Activated naive CD8-positive, alpha-beta T cell (primary cell): ENCODE data around the gene AZIN2.
"Not testable (repeated sequence)": the region's sequence is repeated elsewhere in the genome, so short reads cannot be mapped to it uniquely, and the experiment has no call there.

Experiments used
- H3K27ac Mint-ChIP-seq: one replicate; pipeline ENCODE4 v1.8.0; 2021; ENCODE audit warnings: mixed read lengths
- H3K27me3 Mint-ChIP-seq: one replicate; pipeline ENCODE4 v1.8.0; 2021; ENCODE audit warnings: mixed read lengths
- H3K36me3 Mint-ChIP-seq: one replicate; pipeline ENCODE4 v1.8.0; 2021; ENCODE audit warnings: mixed read lengths
- H3K4me1 Mint-ChIP-seq: one replicate; pipeline ENCODE4 v1.8.0; 2021; ENCODE audit warnings: low read depth, mixed read lengths
- H3K4me3 Mint-ChIP-seq: one replicate; pipeline ENCODE4 v1.8.0; 2021; ENCODE audit warnings: mild to moderate bottlenecking, mixed read lengths
- H3K9me3 Mint-ChIP-seq: one replicate; pipeline ENCODE4 v1.8.0; 2021; ENCODE audit warnings: low read depth, mixed read lengths

AZIN2 gene

DNA sequence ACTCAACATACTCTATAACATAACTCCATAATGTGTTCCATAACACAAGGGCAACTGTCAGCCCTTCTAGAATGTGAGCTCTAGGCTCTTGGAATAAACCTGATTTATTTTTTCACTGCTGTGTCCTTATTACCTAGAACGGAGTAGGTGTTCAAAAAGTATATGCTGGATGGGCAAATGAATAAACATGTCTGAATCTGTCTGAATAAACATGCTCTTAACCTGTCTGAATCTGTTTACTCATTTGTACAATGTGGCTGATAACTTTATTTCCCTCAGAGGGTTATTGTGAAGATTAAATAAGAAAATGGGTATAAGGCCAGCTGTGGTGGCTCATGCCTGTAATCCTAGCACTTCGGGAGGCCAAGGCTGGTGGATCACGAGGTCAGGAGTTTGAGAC lies 42.3 kb downstream of the AZIN2 start:
- Mint-ChIP-seq H3K9me3 (no peaks in the 10 kb centered on the region), H3K4me1 (peaks cover 24% of the 10 kb centered on the region), H3K27ac (no peak overlapping the region), H3K27me3 (no peaks in the 10 kb centered on the region), H3K4me3 (no peak overlapping the region), H3K36me3 (peaks cover 7% of the 10 kb centered on the region)

DNA sequence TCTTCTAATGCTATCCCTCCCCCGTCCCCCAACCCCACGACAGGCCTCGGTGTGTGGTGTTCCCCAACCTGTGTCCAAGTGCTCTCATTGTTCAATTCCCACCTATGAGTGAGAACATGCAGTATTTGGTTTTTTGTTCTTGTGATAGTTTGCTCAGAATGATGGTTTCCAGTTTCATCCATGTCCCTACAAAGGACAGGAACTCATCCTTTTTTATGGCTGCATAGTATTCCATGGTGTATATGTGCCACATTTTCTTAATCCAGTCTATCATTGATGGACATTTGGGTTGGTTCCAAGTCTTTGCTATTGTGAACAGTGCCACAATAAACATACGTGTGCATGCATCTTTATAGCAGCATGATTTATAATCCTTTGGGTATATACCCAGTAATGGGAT lies 43.7 kb downstream of the AZIN2 start:
- H3K27me3 Mint-ChIP-seq: not testable (repeated sequence)

DNA sequence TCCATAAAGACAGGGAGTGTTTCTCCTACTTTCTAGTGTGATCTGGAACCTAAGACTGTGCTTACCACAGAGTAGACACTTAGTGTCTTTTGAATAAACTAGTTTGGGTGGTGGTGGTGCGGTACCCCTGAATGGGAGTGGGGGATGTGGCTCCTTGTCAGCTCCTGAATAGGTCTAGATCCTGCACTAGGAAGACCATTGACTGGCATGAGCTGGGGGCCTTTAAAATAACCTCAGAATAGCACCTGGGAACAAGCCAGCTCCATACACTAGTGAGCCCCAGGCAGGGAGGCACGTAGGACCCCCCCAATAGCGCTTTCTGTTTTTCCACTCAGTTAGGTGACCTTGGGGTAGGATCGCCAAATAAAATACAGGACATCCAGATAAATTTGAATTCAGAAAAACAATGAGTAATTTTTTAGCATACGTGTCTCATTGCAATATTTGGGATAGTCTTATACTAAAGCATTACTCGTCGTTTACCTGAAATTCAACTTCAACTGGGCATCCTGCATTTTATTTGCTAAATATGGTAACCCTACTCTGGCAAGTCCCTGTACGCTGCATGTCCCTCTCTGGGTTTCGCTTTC lies 45.6 kb downstream of the AZIN2 start:
- Mint-ChIP-seq H3K36me3 (peaks cover 7% of the 10 kb centered on the region), H3K4me1 (peaks cover 48% of the 10 kb centered on the region), H3K27me3 (no peaks in the 10 kb centered on the region), H3K4me3 (peak overlapping the region; percentile 96), H3K9me3 (no peaks in the 10 kb centered on the region), H3K27ac (peak overlapping the region; percentile 97)

More for the DNA sequence above, 43.7 kb downstream of the AZIN2 start:
- H3K9me3 Mint-ChIP-seq, H3K36me3 Mint-ChIP-seq, H3K4me3 Mint-ChIP-seq, H3K27ac Mint-ChIP-seq: not testable (repeated sequence)
- H3K4me1 Mint-ChIP-seq: peaks cover 38% of the 10 kb centered on the region

DNA sequence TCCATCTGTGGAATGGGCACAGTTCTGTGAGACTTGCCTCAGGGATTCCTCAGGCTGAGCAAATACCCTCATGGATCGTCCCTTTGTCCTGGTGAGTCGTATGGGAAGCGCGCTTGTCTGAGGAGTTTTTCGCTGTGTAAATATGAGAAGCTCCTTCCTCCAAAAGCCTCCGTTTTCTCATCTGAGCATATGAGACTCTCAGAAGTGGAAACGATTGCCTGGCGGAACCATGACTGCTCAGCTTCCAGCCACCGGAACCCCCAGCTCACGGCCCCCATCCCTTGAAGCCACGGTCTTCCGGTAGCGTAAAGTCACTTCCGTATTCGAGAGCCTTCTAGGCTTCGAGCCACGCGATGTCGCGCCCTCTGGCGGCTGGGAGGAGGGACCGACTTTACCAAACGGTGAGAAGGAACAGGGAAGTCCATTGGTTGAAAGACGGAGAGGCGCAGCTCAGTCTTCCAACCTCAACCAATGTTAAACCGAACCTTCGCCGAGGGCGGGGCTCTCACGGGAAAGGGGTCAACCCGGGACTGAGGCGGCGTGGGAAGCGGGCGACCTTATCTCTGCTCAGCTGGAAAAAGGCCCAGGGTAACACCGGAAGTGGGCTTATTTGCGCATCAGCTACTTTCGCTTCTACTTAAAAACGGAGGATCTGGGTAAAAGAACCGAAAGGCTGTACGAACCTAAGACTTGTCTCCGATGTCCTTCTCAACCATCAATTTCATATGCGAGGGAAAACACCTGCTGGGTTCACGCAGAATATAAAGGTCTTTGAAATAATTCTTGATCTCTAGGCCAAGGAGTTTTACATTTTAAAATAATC lies 46.3 kb downstream of the AZIN2 start:
- peak overlapping the region; percentile 96 for H3K4me3 Mint-ChIP-seq
- H3K27me3 Mint-ChIP-seq: no peaks in the 10 kb centered on the region
- peaks cover 7% of the 10 kb centered on the region for H3K36me3 Mint-ChIP-seq
- H3K27ac Mint-ChIP-seq: peak overlapping the region; percentile 97
- no peaks in the 10 kb centered on the region for H3K9me3 Mint-ChIP-seq
- H3K4me1 Mint-ChIP-seq: peaks cover 48% of the 10 kb centered on the region

GRCh38 chr1:33128781-33129180 lies 47.8 kb downstream of the AZIN2 start:
- Mint-ChIP-seq H3K27ac (peak overlapping the region; percentile 76), H3K27me3 (no peaks in the 10 kb centered on the region), H3K9me3 (no peaks in the 10 kb centered on the region), H3K4me3 (peak overlapping the region; percentile 70), H3K36me3 (peaks cover 9% of the 10 kb centered on the region), H3K4me1 (peaks cover 51% of the 10 kb centered on the region)

DNA sequence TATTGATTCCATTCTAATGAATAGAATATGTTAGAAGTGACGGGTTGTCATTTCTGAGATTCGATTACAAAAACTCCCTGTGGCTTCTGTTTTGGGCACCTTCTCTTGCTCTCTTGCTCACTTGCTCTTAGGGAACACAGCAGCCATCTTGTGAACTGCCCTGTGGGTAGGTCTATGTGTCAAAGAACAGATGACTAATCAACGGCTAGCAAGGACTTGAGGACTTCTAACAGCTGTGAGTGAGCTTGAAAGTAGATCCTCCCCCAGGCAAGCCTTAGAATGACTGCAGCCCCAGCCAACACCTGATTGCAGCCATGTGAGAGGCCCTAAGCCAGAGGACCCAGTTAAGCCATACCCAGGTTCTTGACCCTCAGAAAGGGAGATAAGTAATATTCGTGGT lies 49.3 kb downstream of the AZIN2 start:
- H3K9me3 Mint-ChIP-seq: no peaks in the 10 kb centered on the region
- H3K4me1 Mint-ChIP-seq: peaks cover 49% of the 10 kb centered on the region
- peak overlapping the region; percentile 18 for H3K27ac Mint-ChIP-seq

DNA sequence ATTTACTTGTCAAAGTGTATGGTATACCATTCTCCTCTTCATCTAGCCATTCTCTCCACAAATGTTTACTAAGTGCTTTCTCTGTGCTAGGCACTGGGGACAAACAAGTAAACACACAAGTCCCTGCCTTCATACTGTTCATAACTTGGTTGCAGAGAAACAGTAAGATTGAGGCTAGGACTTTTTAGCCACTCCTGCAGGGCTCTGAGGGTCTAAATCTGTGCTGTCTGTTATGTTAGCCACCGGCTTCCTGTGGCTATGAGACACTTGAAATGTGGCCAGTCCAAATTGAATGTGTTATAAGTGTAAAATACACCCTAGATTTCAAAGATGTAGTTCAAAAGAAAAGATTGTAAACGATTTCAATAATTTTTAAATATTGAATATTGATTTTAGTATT lies 50.2 kb downstream of the AZIN2 start:
- Mint-ChIP-seq H3K4me3 (no peak overlapping the region), H3K4me1 (peaks cover 43% of the 10 kb centered on the region), H3K27me3 (no peaks in the 10 kb centered on the region), H3K27ac (no peak overlapping the region), H3K36me3 (peaks cover 2% of the 10 kb centered on the region), H3K9me3 (no peaks in the 10 kb centered on the region)

More for the DNA sequence above, 49.3 kb downstream of the AZIN2 start:
- Mint-ChIP-seq H3K36me3 (peaks cover 7% of the 10 kb centered on the region), H3K4me3 (no peak overlapping the region), H3K27me3 (no peaks in the 10 kb centered on the region)

GRCh38 chr1:33132549-33132948 lies 51.6 kb downstream of the AZIN2 start:
- Mint-ChIP-seq H3K4me1 (peaks cover 34% of the 10 kb centered on the region), H3K4me3 (no peak overlapping the region), H3K27ac (peak overlapping the region; percentile 22), H3K36me3 (peaks cover 2% of the 10 kb centered on the region), H3K9me3 (no peaks in the 10 kb centered on the region), H3K27me3 (no peaks in the 10 kb centered on the region)

DNA sequence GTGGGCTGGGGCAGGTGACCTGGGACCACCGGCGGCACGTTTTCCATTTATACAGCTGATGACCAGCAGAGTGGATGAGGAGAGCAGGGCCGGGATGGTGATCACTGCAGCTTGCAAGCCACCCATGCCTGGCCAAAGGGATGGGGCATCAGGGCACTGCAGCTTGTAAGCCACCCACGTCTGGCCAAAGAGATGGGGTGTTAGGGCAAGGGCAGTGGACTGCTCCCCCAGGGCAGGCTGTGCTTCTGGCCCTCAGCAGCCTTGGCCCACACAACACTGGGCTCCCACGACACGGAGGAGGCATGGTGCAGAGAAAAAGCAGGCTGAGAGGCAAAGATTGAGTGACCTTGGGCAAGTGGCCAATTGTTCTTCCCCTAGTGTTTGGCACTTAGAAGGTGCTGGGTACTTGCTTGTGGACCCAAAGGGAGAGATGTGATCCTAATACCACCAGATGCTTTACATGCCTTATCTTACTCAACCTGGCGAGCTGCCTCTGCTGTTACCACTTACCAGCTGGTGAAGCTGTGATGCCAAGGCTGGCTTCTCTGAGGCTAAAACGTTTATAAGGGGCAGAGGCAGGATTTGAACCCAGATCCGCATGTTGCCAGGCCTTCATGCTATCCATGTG lies 52.6 kb downstream of the AZIN2 start:
- H3K4me3 Mint-ChIP-seq: no peak overlapping the region
- H3K4me1 Mint-ChIP-seq: peaks cover 26% of the 10 kb centered on the region
- H3K27me3 Mint-ChIP-seq: no peaks in the 10 kb centered on the region
- H3K9me3 Mint-ChIP-seq: no peaks in the 10 kb centered on the region
- H3K36me3 Mint-ChIP-seq: peaks cover 2% of the 10 kb centered on the region
- no peak overlapping the region for H3K27ac Mint-ChIP-seq

- H3K4me1 Mint-ChIP-seq, H3K4me3 Mint-ChIP-seq, H3K27ac Mint-ChIP-seq, H3K9me3 Mint-ChIP-seq, H3K27me3 Mint-ChIP-seq, H3K36me3 Mint-ChIP-seq: not testable (repeated sequence)
Observed at GRCh38 chr1:33136041-33136440, 55.1 kb downstream of the AZIN2 start.

DNA sequence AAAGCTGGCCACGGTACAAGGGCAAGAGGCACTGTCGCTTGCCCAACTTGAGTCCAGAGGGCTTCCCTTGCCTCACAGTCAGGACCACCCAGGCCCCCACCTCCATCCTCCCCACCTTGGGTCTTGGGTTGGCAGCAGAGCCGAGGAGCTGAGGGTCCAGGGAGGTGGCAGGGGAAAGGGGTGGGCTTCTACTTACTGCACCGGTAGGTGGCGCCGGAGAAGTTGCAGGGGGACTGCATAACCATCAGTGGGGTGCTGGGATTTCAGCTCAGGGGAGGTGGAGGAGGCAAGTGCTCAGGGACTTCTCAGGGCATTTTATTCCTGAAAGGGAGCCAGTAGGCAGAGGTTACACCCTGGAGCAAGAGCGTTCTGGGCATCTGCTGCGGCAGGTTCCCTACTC lies 56.8 kb downstream of the AZIN2 start:
- Mint-ChIP-seq H3K27me3 (no peaks in the 10 kb centered on the region), H3K4me1 (peaks cover 9% of the 10 kb centered on the region), H3K36me3 (no peaks in the 10 kb centered on the region), H3K4me3 (no peak overlapping the region), H3K9me3 (no peaks in the 10 kb centered on the region), H3K27ac (no peak overlapping the region)

GRCh38 chr1:33140153-33141149 lies 59.5 kb downstream of the AZIN2 start:
- H3K27ac Mint-ChIP-seq: no peak overlapping the region
- H3K36me3 Mint-ChIP-seq: no peaks in the 10 kb centered on the region
- peaks cover 8% of the 10 kb centered on the region for H3K4me1 Mint-ChIP-seq
- no peak overlapping the region for H3K4me3 Mint-ChIP-seq
- no peaks in the 10 kb centered on the region for H3K9me3 Mint-ChIP-seq
- H3K27me3 Mint-ChIP-seq: no peaks in the 10 kb centered on the region

GRCh38 chr1:33141216-33141615 lies 60.3 kb downstream of the AZIN2 start:
- no peaks in the 10 kb centered on the region for H3K27me3 Mint-ChIP-seq
- H3K4me1 Mint-ChIP-seq: peaks cover 7% of the 10 kb centered on the region
- no peaks in the 10 kb centered on the region for H3K36me3 Mint-ChIP-seq

GRCh38 chr1:33141781-33142180 lies 60.8 kb downstream of the AZIN2 start:
- H3K4me3 Mint-ChIP-seq: no peak overlapping the region
- H3K9me3 Mint-ChIP-seq: no peaks in the 10 kb centered on the region
- no peaks in the 10 kb centered on the region for H3K36me3 Mint-ChIP-seq
- H3K27me3 Mint-ChIP-seq: no peaks in the 10 kb centered on the region
- peaks cover 7% of the 10 kb centered on the region for H3K4me1 Mint-ChIP-seq
- no peak overlapping the region for H3K27ac Mint-ChIP-seq

More at GRCh38 chr1:33141216-33141615, 60.3 kb downstream of the AZIN2 start:
- Mint-ChIP-seq H3K4me3 (no peak overlapping the region), H3K9me3 (no peaks in the 10 kb centered on the region), H3K27ac (no peak overlapping the region)
